ENCODE results near the gene B3GLCT. TPM values are rescaled to one million over a fixed set of nuclear protein-coding genes. Genes with fewer than 3 reads are reported as not detected.

B3GLCT gene
- total and polyA plus RNA-seq, 10 donors: 2.0 to 9.2 (median 5.5) TPM

DNA sequence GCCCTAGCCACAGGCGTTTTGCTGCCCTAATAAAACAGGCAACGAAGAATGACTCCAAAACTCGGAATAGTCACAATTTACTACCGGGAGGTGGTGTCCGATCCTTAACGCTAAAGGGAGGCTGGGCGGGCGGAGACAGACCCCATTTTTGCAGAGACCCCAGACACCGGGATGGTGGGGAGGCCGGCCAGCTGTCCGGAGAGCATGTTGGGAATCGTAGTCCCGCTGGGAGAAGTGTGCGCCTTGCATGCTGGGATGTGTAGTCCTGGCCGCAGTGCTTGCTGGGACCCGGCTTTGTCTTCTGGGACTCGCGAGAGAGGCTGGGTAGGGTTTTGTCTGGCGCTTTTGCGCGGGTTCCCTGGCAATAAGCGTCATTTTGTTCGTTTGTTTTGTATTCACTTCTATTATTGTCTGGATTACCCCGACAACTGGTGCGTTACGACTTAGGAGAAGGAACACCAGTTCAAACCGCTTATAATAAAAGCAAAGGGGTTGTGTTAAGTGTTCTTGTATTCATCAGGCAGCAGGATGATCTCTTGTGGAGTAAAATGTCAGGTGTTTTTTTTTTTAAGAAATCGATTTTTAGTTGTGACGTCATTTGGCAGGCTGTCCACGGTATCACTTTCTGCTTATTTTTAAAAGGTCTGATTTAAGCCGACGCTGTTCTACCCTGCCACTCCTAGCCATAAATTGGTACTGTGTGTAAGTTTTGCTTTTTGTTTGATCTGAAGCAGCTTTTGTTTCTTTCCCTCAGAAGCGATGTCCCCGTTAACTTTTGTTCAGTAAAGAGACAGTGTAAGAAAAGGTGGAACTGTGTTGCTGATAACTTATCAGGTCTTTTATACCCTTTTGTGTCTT, 37.4 kb upstream of the B3GLCT start:
- intact Hi-C loops (cut with DNase I; ENCODE audit: low total_unique reads): no loop called here

GRCh38 chr13:31166591-31166990, 33.2 kb upstream of the B3GLCT start:
- no peak for DNase-seq
- H3K9me3 ChIP-seq: no peaks in the 10 kb centered on the region
- intact Hi-C loops (cut with DNase I; ENCODE audit: low total_unique reads): no loop called here
- TF ChIP-seq, protein P1, sequence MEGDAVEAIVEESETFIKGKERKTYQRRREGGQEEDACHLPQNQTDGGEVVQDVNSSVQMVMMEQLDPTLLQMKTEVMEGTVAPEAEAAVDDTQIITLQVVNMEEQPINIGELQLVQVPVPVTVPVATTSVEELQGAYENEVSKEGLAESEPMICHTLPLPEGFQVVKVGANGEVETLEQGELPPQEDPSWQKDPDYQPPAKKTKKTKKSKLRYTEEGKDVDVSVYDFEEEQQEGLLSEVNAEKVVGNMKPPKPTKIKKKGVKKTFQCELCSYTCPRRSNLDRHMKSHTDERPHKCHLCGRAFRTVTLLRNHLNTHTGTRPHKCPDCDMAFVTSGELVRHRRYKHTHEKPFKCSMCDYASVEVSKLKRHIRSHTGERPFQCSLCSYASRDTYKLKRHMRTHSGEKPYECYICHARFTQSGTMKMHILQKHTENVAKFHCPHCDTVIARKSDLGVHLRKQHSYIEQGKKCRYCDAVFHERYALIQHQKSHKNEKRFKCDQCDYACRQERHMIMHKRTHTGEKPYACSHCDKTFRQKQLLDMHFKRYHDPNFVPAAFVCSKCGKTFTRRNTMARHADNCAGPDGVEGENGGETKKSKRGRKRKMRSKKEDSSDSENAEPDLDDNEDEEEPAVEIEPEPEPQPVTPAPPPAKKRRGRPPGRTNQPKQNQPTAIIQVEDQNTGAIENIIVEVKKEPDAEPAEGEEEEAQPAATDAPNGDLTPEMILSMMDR (IDR thresholded peaks at IDR 0.05 in 8 of 11, conservative IDR thresholded peaks at IDR 0.05 in 3 of 11): no peak
- no peak for TF ChIP-seq POLR2AphosphoS5 (IDR thresholded peaks at IDR 0.05)
- no peak for TF ChIP-seq POLR2A (IDR thresholded peaks at IDR 0.05)
- no peaks in the 10 kb centered on the region for H3K27me3 ChIP-seq (replicated peaks in 1 of 7)
- H3K27ac ChIP-seq: no peak overlapping the region
- H3K36me3 ChIP-seq: no peaks in the 10 kb centered on the region
- 88 to 95% (median 92%) methylated on average over 3 of the region's 3 CpGs for WGBS, 5 donors
- no peak overlapping the region for H3K4me3 ChIP-seq
- H3K4me1 ChIP-seq: peaks cover 0 to 12% (median 6%) of the 10 kb centered on the region in 6 donors

More for the DNA sequence above, 37.4 kb upstream of the B3GLCT start:
- Histone ChIP-seq H3K9me3 (no peaks in the 10 kb centered on the region), H3K4me1 (peaks cover 14 to 45% (median 28%) of the 10 kb centered on the region in 6 donors), H3K27ac (peak overlapping the region; percentile 54 to 100 (median 90)), H3K36me3 (peaks cover 0 to 11% (median 2%) of the 10 kb centered on the region in 6 donors), H3K27me3 (replicated peaks in 1 of 7) (no peaks in the 10 kb centered on the region), H3K4me3 (peak overlapping the region; percentile 80 to 99 (median 96))
- DNase-seq: peak; percentile 98
- TF ChIP-seq POLR2AphosphoS5 (IDR thresholded peaks at IDR 0.05): peak in 2 of 3 donors; percentile 3 to 82
- TF ChIP-seq, protein P1 (IDR thresholded peaks at IDR 0.05 in 8 of 11, conservative IDR thresholded peaks at IDR 0.05 in 3 of 11): peak in 4 of 11 experiments; percentile 9 to 23 (median 14)
- TF ChIP-seq POLR2A (IDR thresholded peaks at IDR 0.05): no peak
- 0 to 1% (median 0%) methylated on average over 33 to 34 of the region's 34 CpGs for WGBS, 5 donors

GRCh38 chr13:31167490-31167889, 32.3 kb upstream of the B3GLCT start:
- Histone ChIP-seq H3K36me3 (no peaks in the 10 kb centered on the region), H3K9me3 (no peaks in the 10 kb centered on the region), H3K4me3 (no peak overlapping the region), H3K4me1 (peaks cover 0 to 10% (median 6%) of the 10 kb centered on the region in 6 donors), H3K27ac (no peak overlapping the region), H3K27me3 (replicated peaks in 1 of 7) (no peaks in the 10 kb centered on the region)
- no peak for DNase-seq
- intact Hi-C loops (cut with DNase I; ENCODE audit: low total_unique reads): no loop called here
- no peak for TF ChIP-seq POLR2A (IDR thresholded peaks at IDR 0.05)

GRCh38 chr13:31168166-31168565, 31.6 kb upstream of the B3GLCT start:
- 11 to 26% (median 23%) methylated on average over 2 of the region's 2 CpGs for WGBS, 5 donors
- Histone ChIP-seq H3K36me3 (no peaks in the 10 kb centered on the region), H3K27ac (no peak overlapping the region), H3K4me1 (peaks cover 0 to 3% (median under 1%) of the 10 kb centered on the region in 6 donors), H3K9me3 (no peaks in the 10 kb centered on the region), H3K4me3 (no peak overlapping the region), H3K27me3 (replicated peaks in 1 of 7) (peaks cover 0 to 3% (median 0%) of the 10 kb centered on the region in 7 donors)
- no peak for DNase-seq
- intact Hi-C loops (cut with DNase I; ENCODE audit: low total_unique reads): no loop called here
- TF ChIP-seq POLR2AphosphoS5 (IDR thresholded peaks at IDR 0.05) (no peak), POLR2A (IDR thresholded peaks at IDR 0.05) (no peak)
- TF ChIP-seq, protein P1 (IDR thresholded peaks at IDR 0.05 in 8 of 11, conservative IDR thresholded peaks at IDR 0.05 in 3 of 11): no peak

All from spleen (tissue), 11 donors.